GM18867 (cell line): Measurements from ENCODE around the gene HRCT1.
"Not testable (repeated sequence)": the region's sequence is repeated elsewhere in the genome, so short reads cannot be mapped to it uniquely, and the experiment has no call there.

Source experiments
- ATAC-seq: cut with Tn5 transposase; IDR thresholded peaks from one replicate; pipeline ENCODE4 v1.9.1; 2021; ENCODE audit warnings: mild to moderate bottlenecking, moderate library complexity; ENCODE audit not compliant: unreplicated experiment

Gene HRCT1

DNA sequence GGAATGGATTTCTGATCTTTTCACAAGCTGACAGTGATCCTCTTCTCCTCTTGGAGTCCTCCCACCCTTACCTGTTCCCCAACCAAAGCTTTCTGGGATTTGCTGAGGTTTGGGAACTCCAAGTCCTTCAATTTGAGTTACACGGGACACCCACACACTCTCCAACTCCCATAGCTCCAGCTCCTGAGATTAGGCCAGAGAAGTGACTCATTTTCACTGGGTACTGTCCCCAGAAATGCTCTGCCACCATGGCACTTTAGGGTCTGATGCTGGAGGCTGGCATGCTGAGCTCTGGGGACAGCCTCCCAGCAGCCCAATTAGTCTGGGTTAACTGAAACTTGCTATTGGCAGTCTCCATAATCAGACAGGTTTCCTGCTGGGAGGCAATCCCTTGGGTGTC is 14.0 kb upstream of the HRCT1 start:
- no peak for ATAC-seq

DNA sequence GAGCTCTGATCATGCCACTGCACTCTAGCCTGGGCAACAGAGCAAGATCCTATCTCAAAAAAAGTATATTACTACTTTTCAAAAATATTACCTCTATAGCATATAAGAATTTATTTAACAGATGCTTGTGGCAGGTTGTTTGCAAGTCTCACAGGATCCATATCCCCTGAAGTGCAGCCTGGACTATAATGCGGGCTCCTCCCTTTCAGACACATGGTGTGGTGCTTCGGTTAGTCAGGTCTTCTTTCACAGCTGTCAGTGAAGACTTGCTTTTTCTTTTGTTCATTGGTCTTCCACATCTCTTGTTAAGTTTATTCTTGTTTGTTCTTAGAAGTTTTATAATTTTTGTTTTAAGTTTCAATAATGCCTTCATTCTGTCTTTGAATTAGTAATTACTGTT is 9.4 kb upstream of the HRCT1 start:
- ATAC-seq, result no peak

DNA sequence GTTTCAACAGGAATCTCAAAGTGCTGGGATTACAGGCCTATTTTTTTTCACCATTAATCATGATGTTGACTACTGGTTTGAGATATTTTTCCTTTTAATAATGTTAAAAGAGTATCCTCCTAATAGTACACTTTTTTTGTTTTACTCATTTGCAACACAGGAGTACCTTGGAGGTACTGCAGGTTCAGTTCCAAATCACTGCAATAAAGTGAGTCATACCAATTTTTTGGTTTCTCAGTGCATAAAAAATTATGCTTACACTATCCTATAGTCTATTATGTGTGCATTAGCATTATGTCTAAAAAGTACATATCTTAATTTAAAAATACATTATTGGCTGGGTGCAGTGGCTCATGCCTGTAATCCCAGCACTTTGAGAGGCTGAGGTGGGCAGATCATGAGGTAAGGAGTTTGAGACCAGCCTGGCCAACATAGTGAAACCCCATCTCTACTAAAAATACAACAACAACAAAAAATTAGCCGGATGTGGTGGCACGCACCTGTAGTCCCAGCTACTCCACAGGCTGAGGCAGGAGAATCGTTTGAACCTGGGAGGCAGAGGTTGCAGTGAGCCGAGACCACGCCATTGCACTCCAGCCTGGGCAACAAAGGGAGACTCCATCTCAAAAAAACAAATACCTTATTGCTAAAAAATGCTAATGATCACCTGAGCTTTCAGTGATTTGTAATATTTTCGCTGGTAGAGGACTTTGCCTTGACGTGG is 8.5 kb upstream of the HRCT1 start:
- not testable (repeated sequence) for ATAC-seq

DNA sequence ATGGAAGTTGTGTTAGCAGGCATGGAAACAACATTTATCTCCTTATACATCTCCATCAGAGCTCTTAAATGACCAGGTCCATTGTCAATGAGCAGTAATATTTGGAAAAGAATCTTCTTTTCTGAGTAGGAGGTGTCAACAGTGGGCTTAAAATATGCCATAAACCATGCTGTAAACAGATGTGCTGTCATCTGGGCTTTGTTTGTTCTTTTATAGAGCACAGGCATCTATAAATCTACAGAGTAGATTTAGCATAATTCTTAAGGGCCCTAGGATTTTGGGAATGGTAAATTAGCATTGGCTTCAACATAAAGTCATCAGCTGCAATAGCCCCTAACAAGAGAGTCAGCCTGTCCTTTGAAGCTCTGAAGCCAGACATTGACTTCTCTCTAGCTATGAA is 7.7 kb upstream of the HRCT1 start:
- ATAC-seq, result no peak

DNA sequence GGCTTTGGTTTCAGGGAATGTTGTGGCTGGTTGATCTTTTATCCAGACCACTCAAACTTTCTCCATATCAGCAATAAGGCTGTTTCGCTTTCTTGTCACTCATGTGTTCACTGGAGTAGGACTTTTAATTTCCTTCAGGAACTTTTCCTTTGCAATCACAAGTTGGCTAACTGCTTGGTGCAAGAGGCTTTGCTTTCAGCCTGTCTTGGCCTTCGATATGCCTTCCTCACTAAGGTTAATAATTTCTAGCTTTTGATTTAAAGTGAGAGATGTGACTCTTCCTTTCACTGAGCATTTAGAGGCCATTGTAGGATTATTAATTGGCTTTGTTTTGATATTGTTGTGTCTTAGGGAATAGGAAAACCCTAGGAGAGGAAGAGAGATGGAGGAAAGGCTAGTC is 7.0 kb upstream of the HRCT1 start:
- no peak for ATAC-seq

DNA sequence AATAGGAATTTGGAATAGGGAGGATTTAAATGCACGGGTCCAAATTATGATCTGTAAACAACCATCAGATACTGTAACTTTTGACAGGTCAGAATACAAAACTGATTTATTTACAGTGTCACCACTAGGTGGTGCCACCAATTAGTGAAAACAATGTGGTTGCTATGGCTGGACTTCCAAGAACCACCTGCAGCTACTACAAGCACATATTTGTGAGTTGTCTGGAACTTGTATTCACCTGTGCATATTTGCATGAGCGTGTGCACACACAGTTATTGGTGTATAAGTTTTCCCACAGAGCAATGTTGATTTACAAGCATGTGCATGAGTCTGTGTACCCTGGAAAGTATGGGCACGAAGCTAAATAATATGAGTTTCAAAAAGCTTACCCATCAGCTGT is 3.0 kb upstream of the HRCT1 start:
- no peak for ATAC-seq

DNA sequence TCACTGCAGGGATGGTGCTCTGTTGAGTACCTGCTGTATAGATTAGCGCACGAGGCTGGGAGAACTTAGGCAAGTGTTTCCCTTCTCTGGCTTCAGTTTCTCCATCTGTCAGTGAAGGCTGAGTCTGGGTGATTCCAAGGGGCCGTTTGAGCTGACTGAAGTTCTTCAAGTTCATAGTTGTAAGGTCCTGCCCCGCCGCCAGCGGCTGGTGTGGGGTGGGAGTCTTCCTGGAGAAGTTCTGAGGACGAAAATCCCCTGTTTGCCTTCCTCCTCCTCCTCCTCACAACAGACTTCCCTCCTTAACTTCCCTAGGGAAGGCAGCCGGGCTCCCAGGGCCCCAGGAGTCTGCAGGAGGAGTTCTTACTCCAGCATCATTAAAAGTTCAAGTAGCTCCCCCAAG is 1.7 kb upstream of the HRCT1 start:
- no peak for ATAC-seq

DNA sequence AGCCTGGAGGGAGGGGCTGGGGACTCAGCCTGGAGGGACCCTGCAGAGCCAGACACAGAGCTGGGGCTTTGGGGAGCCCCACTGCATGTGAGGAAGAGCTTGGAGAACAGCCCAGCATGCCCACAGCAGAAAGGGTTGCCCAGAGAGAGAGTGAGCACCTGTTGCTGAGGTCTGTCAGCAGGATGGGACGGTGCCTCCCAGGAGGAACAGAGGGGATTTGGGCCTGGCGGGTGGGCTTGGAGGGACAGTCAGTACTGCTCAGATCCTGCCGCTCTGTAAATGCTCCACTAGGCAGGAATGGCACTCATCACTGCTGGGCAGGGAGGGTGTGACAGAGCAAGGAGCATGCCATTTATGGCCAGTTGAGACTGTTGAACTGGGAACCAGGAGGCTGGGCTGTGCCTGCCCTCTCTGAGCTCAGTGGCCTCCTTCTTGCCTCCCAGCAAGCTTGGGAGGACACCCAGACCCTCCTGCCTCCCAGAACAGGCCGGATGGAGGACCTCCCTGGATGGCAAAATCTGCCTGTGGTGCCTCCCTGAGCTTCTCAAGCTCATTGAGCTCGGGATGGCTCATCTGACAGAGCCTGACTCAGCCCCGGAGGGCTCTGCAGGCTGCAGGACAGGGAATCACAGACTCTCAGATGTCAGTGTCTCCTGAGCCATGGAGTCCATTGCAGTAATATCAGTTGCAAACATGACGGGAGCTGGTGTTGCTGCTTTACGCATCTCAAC is 786 bp upstream of the HRCT1 start:
- no peak for ATAC-seq

DNA sequence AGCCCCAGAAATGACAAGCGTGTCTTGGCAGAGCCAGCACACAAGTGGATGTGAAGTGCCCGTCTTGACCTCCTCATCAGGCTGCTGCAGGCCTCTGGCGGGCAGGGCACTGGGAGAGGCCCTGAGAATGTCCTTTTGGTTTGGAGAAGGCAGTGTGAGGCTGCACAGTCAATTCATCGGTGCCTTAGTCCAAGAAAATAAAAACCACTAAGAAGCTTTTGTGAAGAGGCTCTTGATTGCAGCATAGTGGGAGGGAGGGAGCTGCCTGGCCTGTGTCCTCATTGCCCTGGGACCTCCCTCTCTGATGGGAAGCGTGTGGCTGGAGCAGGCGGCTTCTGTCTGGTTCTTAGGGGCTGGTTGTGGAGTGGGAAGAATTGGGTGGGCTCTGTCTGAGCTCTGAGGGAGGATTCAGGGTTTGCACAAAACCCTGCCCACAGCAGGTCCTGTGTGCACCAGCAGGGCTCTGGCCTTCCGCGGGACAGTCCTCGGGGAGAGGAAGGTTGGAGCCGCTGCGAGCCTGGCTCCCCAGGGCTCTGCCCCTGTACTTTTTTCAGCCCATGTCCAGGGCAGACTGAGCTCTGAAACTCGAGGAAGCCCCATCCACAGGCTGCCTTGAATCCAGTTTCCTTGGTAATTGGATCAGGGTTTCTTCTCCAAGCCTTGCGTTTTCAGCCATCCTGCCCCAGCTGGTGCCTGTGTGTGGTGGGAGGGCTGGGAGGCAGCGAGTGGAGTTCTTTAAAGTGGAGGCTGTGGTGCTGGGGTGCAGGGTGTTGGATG is 1.1 kb downstream of the HRCT1 start:
- no peak for ATAC-seq

DNA sequence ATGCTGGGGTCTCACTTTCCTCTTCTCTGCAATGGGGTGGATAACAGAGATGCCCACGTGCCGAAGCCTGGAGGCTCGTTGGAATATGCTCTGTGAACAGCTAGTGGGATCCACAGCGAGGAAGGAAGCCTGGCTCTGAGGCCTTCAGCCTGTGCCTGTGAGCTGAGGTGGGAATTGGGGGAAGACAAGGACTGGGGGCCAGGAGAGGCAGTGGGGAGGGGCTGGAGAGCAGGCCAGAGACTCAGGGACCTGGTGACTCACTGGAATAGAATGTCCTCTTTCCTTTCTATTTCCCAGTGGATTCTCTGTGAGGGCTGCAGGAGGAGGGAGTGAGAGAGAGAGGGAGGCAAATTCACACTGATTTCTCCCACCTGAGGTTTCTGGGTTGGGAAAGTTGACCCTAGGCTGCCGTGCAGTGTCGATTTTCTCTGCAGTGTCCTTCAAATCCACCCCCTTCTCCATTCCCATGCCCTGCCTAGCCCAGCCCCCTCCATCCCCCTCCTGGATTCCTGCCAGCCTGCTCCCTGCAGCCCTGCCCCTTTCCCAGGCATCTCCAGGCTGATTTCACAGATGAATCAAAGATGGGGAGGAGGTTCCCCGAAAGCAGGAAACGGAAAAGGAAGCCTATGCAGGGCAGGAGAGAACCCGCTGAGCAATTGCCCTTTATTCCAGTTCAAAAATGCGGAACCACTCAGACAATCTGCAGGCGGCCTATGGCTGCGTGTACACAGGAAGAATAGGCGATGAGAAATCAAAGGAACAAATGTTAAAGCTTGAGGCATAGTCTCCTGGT is 1.9 kb downstream of the HRCT1 start:
- ATAC-seq, result no peak

DNA sequence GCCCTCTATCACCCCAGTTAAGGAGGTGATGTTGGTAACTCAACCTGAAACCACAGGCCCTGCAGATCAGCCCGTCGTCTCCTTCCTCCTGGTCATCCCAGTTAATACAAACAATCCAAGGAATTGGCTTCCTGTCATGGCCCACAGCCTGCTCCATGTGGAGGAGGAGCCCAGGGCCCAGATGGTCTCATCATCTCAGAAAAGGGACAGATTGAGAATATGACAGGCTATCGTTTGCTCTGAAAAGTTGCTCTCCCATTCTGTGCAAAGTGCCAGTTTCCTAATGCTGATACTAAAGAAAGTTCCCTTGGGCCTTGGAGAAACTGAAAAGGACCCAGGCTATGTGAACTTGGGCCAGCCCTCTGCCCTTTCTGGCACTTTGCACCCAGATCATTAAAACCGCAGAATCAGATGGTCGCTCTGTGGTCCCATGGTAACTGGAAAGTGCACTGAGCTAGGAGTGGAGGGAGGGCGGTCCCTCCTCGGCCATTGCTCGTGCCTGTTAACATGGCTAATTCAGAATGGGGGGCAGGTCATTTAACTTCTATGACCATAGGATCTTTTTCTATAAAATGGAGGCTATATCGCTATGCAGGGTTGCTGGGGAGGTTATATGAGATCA is 2.6 kb downstream of the HRCT1 start:
- no peak for ATAC-seq

DNA sequence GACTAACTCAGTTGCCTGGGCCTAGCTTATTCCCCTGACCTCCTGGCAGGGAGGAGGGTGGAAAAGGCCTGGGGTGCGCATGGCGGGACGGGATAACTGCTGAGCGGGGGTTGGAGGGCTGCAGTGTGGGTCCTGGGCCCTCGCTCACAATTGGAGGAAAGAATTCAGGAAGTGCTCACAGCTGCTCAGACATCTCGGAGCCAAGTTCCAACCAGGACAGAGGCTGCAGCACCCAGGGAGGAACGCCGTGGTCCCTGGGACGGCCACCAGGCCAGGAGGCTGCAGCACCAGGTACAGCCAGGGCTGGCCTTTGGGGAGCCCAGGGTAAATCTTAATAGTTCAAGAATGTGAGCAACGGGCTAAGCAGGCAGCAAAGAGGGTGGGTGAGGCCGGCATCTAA is 3.3 kb downstream of the HRCT1 start, which contains the start of gene SPAAR:
SPAAR (plus strand) TSS at position 217 of the 400 bp plus-strand sequence. CDS start 974 bp downstream, outside the sequence.
- ATAC-seq, result no peak

DNA sequence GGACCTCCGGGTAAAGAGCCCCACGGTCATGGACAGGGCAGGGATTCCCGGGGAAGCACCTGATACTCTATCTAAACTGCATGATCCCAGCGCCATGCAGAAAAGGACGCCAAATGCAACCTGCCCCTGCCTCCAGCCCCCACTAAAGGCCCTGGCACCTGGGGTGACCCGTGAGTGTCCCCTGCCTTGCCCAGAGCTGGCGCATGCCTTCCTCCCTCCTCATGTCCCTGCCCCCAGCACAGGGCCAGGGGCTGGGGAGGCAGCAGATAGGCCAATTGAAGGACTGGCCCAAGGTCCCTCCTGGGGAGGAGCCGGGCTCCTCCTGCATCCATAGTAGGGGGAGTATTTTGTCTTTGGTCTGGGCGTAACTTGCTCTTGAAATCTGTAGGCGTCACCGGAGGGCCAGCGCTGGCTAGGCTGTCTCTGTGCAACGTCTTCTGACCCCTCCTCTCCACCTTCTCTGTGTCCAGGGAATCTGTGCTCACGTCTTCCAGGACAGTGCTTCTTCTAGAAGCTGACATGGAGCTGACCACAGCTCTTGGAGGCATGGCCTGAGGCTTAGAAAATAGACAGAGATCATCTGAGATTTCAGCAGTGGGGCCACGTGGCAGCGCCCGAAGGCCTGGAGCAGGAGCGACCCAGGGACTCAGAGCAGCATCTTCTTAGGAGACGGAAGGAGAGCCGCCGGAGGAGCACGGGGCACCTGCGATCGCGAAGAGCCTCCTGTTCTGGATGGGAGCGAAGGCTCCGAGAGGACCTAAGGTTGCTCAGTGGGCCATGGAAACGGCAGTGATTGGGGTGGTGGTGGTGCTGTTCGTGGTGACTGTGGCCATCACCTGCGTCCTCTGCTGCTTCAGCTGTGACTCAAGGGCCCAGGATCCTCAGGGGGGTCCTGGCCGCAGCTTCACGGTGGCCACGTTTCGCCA is 3.9 kb downstream of the HRCT1 start:
- no peak for ATAC-seq

DNA sequence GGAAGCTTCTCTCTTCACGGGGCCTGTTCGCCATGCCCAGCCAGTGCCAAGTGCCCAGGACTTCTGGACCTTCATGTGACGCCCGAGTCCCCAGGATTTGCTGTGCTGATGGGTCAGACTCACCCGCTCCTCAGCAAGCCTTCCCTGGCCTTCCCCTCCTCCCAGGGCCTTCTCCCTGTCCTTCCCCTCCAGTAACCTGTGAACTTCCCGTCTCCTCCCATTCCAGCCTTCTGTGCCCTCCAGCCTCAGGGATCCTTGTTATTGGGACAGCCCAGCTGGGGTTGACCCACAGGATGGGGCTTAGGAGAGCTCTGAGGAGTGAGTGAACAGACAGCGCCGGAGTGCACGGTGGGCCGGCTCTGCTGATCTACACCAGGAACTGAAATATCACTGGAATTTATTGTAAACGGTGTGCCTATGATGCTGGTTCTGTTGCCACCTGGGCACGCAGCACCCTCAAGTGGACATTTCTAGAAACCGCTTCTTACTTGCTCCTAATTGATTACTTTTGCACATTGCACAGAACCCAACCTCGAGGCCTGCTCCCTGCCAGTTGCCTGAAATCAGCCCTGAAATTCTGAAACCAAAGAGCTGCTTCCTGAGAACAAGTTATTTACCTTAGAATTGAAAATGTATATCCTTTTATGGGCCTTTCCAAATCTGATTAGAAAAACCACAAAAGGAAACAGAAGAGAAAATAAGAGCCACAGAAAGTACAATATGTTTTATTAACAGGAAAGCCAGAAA is 4.8 kb downstream of the HRCT1 start:
- no peak for ATAC-seq

DNA sequence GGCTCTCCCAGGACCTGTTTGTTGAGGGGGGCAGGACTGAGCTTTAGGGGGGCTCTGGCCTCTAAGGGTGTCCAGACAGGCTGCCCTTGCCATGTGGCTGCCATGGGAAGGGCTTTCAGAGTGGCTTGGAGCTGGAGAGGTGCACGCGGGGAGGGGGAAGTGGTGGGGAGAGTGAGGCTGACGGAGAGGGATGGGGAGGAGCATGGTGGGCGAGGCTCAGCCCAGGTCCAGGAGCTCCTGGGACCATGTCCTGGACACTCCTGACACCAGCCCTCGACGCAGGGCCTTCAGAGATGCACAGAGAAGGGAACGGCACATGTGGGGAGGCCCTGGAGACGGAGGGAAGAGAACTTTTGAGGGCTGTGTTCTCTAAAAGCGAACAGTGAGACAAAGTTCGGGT is 5.7 kb downstream of the HRCT1 start:
- ATAC-seq, result no peak

DNA sequence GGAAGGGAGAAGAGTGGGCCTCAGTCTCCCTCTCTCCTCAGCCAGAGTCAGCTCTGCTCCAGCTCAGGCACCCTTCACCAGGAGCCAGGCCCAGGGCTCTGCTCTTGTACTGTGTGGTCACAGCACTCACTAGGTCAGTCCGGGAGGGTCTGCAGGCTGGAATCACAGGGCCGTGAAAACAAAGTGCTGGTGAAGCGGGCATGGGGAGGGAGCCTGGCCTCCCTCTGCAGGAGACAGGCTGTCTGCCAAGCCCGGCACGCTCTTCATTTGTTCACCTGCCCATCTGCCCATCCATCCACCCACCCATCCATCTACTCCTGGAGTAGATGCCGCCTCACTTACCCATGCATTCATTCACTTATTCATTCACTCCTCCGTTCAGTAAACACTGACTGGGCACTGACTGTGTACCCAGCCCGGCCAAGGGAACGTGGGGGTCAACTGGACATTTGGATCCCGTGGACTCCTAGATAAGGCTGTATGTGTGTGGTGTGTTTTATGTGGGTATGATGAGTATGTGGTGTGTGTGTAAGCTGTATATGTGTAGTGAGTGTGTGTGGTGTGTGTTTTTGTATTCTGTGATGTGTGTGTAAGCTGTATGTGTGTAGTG is 6.9 kb downstream of the HRCT1 start:
- no peak for ATAC-seq

DNA sequence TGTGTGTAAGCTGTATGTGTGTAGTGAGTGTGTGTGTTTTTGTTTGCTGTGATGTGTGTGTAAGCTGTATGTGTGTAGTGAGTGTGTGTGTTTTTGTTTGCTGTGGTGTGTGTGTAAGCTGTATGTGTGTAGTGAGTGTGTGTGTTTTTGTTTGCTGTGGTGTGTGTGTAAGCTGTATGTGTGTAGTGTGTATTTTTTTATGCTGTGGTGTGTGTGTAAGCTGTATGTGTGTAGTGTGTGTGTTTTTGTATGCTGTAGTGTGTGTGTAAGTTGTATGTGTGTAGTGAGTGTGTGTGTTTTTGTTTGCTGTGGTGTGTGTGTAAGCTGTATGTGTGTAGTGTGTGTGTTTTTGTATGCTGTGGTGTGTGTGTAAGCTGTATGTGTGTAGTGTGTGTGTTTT is 7.4 kb downstream of the HRCT1 start:
- not testable (repeated sequence) for ATAC-seq

DNA sequence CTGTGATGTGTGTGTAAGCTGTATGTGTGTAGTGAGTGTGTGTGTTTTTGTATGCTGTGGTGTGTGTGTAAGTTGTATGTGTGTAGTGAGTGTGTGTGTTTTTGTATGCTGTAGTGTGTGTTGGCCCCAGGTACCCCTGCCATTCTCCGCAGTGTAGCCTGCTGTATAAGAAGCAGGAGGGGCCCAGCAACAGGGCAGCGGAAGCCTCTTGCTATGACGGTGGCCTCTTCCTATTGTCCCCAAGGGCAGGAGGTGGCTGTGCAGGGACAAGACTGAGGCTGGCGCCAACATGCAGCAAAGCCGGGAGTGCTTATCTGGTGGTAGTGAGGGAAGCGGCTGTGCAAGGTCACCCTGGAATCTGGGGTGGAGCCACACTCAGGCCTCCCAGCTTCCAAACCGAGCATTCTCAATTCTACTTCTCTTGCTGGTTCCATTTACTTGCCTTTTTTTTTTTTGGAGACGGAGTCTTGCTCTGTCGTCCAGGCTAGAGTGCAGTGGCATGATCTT is 8.4 kb downstream of the HRCT1 start:
- no peak for ATAC-seq
